ENCODE measurements around the gene MRPS11.
"Not testable (repeated sequence)": the region's sequence is repeated elsewhere in the genome, so short reads cannot be mapped to it uniquely, and the experiment has no call there.

The MRPS11 gene

GRCh38 chr15:88447741-88448140 lies 19.8 kb upstream of the MRPS11 start:
- CTCF ChIA-PET, result interaction anchor here (0.8 to 2.5 kb wide), 5 partner anchors 9 to 217 kb away, joined by 3 to 9 read pairs (median 3); no protein-coding TSS in a partner anchor
- no peaks in the 10 kb centered on the region for H3K9me3 Mint-ChIP-seq
- DNase-seq, result no peak
- no peak overlapping the region for H3K27ac Mint-ChIP-seq
- no peaks in the 10 kb centered on the region for H3K36me3 Mint-ChIP-seq
- peaks cover 2% of the 10 kb centered on the region for H3K4me1 Mint-ChIP-seq
- H3K27me3 Mint-ChIP-seq, result peaks cover 4% of the 10 kb centered on the region
- H3K4me3 Mint-ChIP-seq, result no peak overlapping the region

- CTCF ChIA-PET, result interaction anchor here (0.9 to 2.5 kb wide), 5 partner anchors 10 to 216 kb away, joined by 3 to 6 read pairs (median 3); no protein-coding TSS in a partner anchor
- Mint-ChIP-seq H3K27ac (no peak overlapping the region), H3K36me3 (no peaks in the 10 kb centered on the region), H3K4me1 (peaks cover 2% of the 10 kb centered on the region), H3K9me3 (no peaks in the 10 kb centered on the region), H3K27me3 (no peaks in the 10 kb centered on the region), H3K4me3 (no peak overlapping the region)
- DNase-seq, result no peak
Observed at GRCh38 chr15:88448991-88449461, 18.5 kb upstream of the MRPS11 start.

GRCh38 chr15:88449581-88449980 lies 17.9 kb upstream of the MRPS11 start:
- DNase-seq, result no peak
- Mint-ChIP-seq H3K9me3 (no peaks in the 10 kb centered on the region), H3K36me3 (no peaks in the 10 kb centered on the region), H3K27ac (no peak overlapping the region), H3K27me3 (no peaks in the 10 kb centered on the region), H3K4me3 (no peak overlapping the region), H3K4me1 (peaks cover 2% of the 10 kb centered on the region)
- CTCF ChIA-PET, result interaction anchor here (1.0 to 2.5 kb wide), 11 partner anchors 9 to 207 kb away, joined by 3 to 14 read pairs (median 3); no protein-coding TSS in a partner anchor

DNA sequence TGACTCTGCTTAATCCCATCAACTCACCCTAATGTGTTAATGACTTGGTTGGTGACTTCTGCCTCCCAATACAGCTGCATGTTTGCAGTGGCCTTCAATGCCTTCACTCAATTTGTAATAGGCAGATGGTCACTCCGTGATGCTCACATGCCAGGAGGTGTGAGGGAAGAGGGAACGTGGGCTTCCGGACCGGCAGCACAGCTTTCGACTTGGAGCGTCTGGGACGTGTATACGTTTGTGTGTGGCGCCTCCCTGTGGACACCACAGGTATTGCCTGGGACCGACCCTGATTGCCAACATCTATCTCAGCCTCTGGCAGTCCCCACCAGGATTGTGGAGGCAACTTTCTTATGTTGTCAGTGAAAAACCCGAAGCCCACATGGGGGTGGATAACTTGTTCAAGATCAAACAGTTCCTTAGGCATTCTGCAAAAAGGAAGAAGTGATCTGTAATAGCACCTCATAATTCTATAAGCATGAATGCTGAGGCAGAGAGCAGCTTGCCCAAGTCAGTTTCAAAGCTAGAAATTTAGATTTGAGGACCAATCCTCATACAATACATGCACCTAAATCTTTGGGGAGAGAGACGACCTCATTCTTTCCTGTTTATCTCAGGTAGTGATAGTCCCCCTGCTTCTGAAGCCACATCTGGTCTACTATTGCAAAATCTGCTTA lies 17.2 kb upstream of the MRPS11 start:
- H3K9me3 Mint-ChIP-seq, result no peaks in the 10 kb centered on the region
- DNase-seq, result peak; percentile 82
- no peak overlapping the region for H3K4me3 Mint-ChIP-seq
- CTCF ChIA-PET, result interaction anchor here (1.0 to 2.5 kb wide), 14 partner anchors 9 to 208 kb away, joined by 3 to 14 read pairs (median 4); partner anchors contain the start of genes MRPL46 and MRPS11
- no peaks in the 10 kb centered on the region for H3K36me3 Mint-ChIP-seq
- peaks cover 2% of the 10 kb centered on the region for H3K4me1 Mint-ChIP-seq
- no peak overlapping the region for H3K27ac Mint-ChIP-seq
- H3K27me3 Mint-ChIP-seq, result no peaks in the 10 kb centered on the region

DNA sequence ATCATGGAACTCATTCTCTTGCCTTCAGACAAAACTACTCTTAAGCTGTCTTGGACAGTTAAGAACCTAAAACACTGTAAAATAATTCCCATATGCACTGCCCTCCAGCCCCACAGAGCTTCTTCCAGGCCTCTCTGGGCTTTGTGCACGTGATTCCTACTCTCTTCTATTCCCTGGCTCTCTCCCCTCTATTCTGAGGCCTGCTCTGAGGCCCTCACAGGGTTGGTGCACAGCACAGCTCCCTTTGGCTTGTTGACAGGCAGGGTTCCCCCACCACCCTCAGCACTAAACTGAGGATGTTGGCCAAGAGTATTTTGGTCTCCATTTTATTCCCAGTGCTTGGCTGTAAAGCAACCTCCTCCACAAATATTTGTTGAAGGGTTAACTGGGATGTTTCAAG lies 13.9 kb upstream of the MRPS11 start:
- CTCF ChIA-PET, result interaction anchor here (1.1 to 2.7 kb wide), 4 partner anchors 35 to 352 kb away, joined by 4 to 9 read pairs (median 4); no protein-coding TSS in a partner anchor
- Mint-ChIP-seq H3K9me3 (no peaks in the 10 kb centered on the region), H3K27me3 (no peaks in the 10 kb centered on the region), H3K4me3 (no peak overlapping the region), H3K4me1 (peaks cover 2% of the 10 kb centered on the region), H3K36me3 (peaks cover 4% of the 10 kb centered on the region), H3K27ac (no peak overlapping the region)
- no peak for DNase-seq

DNA sequence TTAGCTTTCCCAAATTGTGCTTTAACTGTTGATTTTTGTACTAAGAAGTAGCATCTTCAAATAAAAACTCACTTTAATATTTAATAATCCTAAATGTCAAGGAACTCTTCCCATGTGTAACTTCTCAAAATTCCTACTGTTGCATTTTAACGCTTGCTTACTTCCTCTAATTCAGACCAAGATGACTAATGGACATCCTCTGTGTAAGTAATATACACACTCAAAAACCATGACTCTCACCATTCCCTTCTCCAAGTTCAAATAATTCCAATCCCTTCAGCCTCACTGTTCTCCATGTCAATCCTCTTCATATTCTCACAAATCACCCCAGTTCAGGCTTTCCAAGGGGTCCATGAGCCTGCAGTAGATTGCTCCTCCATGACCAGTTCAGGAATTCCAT lies 13.3 kb upstream of the MRPS11 start:
- H3K4me1 Mint-ChIP-seq, result peaks cover 2% of the 10 kb centered on the region
- H3K27ac Mint-ChIP-seq, result no peak overlapping the region
- no peaks in the 10 kb centered on the region for H3K9me3 Mint-ChIP-seq
- no peaks in the 10 kb centered on the region for H3K27me3 Mint-ChIP-seq
- DNase-seq, result no peak
- peaks cover 4% of the 10 kb centered on the region for H3K36me3 Mint-ChIP-seq
- no peak overlapping the region for H3K4me3 Mint-ChIP-seq
- CTCF ChIA-PET, result interaction anchor here (0.9 to 2.7 kb wide), 10 partner anchors 10 to 351 kb away, joined by 3 to 9 read pairs (median 4); partner anchors contain the start of genes MRPL46 and MRPS11

DNA sequence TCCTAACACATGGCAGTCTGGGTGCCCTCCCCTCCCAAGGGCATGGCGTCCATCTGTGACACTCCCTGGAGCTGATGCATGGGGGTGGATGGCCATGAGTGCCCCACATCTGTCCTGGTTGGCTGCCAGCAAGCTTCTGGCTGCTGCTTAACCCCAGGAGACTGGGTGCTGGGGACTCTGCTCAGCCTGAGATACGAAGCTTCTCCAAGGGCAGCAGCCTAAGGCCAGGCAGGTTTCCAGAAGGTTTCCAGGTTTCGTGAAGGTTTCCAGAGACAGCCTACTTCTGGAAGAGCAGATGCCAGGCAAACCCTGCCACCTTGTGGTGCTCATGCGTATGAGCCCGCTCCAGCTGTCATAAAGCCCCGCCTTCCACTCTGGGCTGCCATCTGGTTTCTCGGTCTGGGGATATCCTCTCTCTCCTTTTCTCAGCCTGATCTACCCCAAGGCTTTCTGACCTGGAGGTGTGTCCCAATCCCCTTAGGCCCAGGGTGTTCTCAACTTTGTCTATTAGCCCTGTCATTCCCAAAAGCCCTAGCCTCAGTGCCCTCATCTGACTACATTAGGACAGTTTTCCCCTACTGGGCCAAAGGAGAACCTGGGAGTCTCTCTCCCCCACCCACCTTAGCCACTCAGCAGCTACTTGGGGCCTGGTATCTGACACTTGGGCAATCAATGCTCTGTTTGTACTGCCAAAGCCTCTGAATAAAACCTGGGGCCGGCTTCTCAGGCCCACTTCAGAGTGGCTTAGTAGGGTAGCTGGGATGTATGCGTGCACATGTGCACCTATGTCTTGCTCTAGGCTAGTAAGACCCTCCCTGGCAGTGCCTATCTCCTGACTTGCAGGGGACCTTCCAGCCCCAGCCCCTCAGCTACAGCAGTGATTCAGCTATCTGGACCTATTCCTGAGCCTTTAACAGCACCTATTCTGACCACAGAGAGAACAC lies 12.4 kb upstream of the MRPS11 start:
- no peak overlapping the region for H3K27ac Mint-ChIP-seq
- peaks cover under 1% of the 10 kb centered on the region for H3K4me1 Mint-ChIP-seq
- CTCF ChIA-PET, result interaction anchor here (0.9 to 2.7 kb wide), 13 partner anchors 11 to 350 kb away, joined by 3 to 9 read pairs (median 4); partner anchors contain the start of genes MRPL46 and MRPS11
- H3K9me3 Mint-ChIP-seq, result no peaks in the 10 kb centered on the region
- H3K27me3 Mint-ChIP-seq, result no peaks in the 10 kb centered on the region
- H3K4me3 Mint-ChIP-seq, result no peak overlapping the region
- DNase-seq, result peak; percentile 62
- peaks cover 10% of the 10 kb centered on the region for H3K36me3 Mint-ChIP-seq

DNA sequence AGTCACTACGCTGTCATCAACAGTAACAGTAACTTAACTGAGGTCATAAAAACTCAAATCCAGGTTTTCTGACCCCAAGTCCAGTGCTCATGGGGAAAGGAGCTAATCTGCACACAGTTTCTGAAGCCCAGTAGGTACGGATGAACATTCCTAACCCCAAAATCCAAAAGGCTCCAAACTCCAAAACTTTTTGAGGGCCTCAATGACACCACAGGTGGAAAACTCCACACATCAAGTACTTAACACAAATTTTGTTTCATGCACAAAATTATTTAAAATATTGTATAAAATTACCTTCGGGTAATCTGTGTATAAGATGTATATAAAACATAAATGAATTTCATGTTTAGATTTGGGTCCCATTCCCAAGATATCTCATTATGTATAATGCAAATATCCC lies 10.8 kb upstream of the MRPS11 start:
- CTCF ChIA-PET, result interaction anchor here (1.4 kb wide), 1 partner anchor 168 kb away, joined by 3 read pairs; no protein-coding TSS in a partner anchor
- no peaks in the 10 kb centered on the region for H3K27me3 Mint-ChIP-seq
- no peak overlapping the region for H3K27ac Mint-ChIP-seq
- H3K4me1 Mint-ChIP-seq, result no peaks in the 10 kb centered on the region
- H3K36me3 Mint-ChIP-seq, result peaks cover 16% of the 10 kb centered on the region
- no peak for DNase-seq
- no peaks in the 10 kb centered on the region for H3K9me3 Mint-ChIP-seq
- H3K4me3 Mint-ChIP-seq, result no peak overlapping the region

DNA sequence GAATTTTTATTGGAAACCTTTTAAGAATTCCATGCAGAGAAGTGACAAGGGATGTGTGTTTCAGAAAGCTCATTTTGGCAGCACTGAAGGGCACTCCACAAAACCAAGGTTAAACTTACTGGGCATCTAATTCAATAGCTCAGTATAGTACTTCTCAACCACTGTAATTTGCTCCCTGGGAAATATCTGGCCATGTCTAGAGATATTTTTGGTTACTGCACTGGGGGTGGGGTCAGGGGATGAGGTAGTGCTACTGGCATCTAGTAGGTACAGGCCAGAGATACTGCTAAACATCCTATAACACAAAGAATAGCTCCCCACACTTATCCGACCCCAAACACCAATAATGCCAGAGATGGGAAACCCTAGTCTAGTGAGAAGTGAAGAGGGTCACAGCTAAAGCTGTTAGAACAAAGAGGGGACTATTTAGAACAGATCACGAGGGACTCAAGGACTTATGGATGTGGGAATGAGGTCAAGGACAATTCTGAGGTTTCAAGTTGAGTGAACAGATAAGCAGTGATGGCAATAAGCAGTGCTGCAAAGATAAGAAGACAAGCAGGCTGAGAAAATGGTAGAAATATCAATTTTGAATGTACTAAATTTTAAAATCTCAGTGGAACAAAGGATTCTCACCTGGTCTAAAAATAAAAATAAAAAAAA lies 3.5 kb upstream of the MRPS11 start:
- no peak for DNase-seq
- Mint-ChIP-seq H3K4me1 (peaks cover 24% of the 10 kb centered on the region), H3K27ac (no peak overlapping the region), H3K36me3 (peaks cover 27% of the 10 kb centered on the region), H3K9me3 (no peaks in the 10 kb centered on the region), H3K27me3 (no peaks in the 10 kb centered on the region), H3K4me3 (no peak overlapping the region)
- CTCF ChIA-PET, result interaction anchor here (1.1 kb wide), 1 partner anchor 14 kb away, joined by 3 read pairs; no protein-coding TSS in a partner anchor

GRCh38 chr15:88465633-88466224 lies 1.8 kb upstream of the MRPS11 start:
- H3K27ac Mint-ChIP-seq, result peak overlapping the region; percentile 28
- H3K4me1 Mint-ChIP-seq, result peaks cover 24% of the 10 kb centered on the region
- CTCF ChIA-PET, result no interaction called here
- DNase-seq, result no peak
- no peaks in the 10 kb centered on the region for H3K9me3 Mint-ChIP-seq
- peak overlapping the region; percentile 82 for H3K4me3 Mint-ChIP-seq
- no peaks in the 10 kb centered on the region for H3K27me3 Mint-ChIP-seq
- H3K36me3 Mint-ChIP-seq, result peaks cover 19% of the 10 kb centered on the region

DNA sequence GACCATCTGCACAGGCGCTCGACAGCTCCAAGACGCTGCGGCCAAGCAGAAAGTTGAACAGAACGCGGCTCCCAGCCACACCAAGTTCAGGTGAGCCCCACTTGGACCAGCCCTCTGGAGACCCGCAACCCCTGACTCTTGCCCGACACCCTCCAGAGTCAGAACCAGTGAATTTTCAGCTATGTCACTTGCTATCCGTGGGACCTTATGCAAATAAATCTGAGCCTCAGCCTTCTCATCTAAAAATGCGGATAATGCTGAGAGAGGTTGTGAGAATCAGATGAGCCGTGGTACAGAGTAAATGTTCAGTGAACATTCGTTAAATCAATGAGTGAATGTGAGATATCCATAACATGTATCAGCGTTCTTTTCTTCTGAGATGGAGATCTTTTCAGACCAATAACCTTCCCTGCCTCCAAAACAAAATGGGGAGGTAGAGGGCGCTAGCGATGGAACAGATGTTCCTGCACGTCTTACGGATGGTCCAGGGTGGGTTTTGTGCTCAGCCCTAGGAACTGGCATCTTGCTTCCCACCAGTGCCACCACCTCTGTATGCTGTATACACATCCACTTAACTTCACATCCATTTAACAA lies 524 bp downstream of the MRPS11 start:
- H3K4me1 Mint-ChIP-seq, result peaks cover 24% of the 10 kb centered on the region

DNA sequence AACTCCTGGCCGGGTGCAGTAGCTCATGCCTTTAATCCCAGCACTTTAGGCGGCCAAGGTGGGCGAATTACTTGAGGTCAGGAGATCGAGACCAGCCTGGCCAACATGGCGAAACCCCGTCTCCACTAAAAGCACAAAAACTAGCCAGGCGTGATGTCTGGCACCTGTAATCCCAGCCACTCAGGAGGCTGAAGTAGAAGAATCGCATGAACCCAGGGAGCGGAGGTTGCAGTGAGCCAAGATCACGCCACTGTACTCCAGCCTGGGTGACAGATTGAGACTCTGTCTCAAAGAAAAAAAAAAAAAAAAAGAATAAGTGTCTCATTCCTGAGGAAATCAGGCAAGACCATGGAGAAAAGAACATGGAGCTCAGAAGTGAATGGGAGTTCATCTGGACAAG lies 1.2 kb downstream of the MRPS11 start:
- Mint-ChIP-seq H3K4me3 (peak overlapping the region; percentile 82), H3K4me1 (peaks cover 24% of the 10 kb centered on the region), H3K36me3 (peaks cover 15% of the 10 kb centered on the region)
- CTCF ChIA-PET, result interaction anchor here (1.6 kb wide), 1 partner anchor 14 kb away, joined by 4 read pairs; no protein-coding TSS in a partner anchor
- not testable (repeated sequence) for H3K27ac Mint-ChIP-seq, H3K27me3 Mint-ChIP-seq, H3K9me3 Mint-ChIP-seq, DNase-seq

More for the DNA sequence above, 524 bp downstream of the MRPS11 start:
- H3K27me3 Mint-ChIP-seq, result no peaks in the 10 kb centered on the region
- peak overlapping the region; percentile 82 for H3K4me3 Mint-ChIP-seq
- DNase-seq, result peak; percentile 30
- CTCF ChIA-PET, result interaction anchor here (0.8 to 1.7 kb wide), 3 partner anchors 9 to 170 kb away, joined by 3 to 5 read pairs (median 5); partner anchors contain the start of gene ISG20
- H3K36me3 Mint-ChIP-seq, result peaks cover 21% of the 10 kb centered on the region
- peak overlapping the region; percentile 96 for H3K27ac Mint-ChIP-seq
- H3K9me3 Mint-ChIP-seq, result no peaks in the 10 kb centered on the region

DNA sequence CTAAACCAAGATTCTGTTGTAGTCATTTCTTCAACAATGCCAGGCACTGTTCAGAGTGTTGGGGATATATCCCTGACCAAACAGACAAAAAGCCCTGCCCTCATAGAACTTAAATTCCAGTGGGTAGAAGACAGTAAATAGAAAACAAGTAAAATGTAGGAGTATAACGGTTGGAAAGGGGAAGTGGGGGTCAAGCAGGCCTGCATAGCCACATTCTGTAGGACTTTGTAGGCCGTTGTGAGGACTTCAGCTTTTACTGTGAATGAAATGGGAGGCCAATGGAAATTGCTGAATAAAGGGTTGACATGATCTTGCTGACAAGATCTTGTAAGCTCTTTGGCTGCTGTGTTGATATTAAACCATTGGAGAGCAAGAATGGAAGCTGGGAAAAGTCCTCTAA lies 1.8 kb downstream of the MRPS11 start:
- CTCF ChIA-PET, result interaction anchor here (1.6 kb wide), 1 partner anchor 14 kb away, joined by 4 read pairs; no protein-coding TSS in a partner anchor
- no peak overlapping the region for H3K27ac Mint-ChIP-seq

More for the DNA sequence above, 1.8 kb downstream of the MRPS11 start:
- Mint-ChIP-seq H3K4me1 (peaks cover 20% of the 10 kb centered on the region), H3K27me3 (no peaks in the 10 kb centered on the region), H3K9me3 (no peaks in the 10 kb centered on the region), H3K4me3 (no peak overlapping the region), H3K36me3 (peaks cover 11% of the 10 kb centered on the region)
- DNase-seq, result no peak

All from activated naive CD4-positive, alpha-beta T cell treated with anti-CD3 and anti-CD28 coated beads, Interleukin-2, amount 10 ng/mL, durations not matched to agents 7 days and 5 days (primary cell).